DMS 273 (cell line): ENCODE data around the gene RBPJL.
A peak's percentile ranks its signal among the peaks of the same experiment; 100 is the strongest.

Source experiments
- DNase-seq: peaks from one replicate; lab custom pipeline; 2025; ENCODE audit not compliant: unreplicated experiment; lab: John Stamatoyannopoulos, UW

Gene RBPJL

GRCh38 chr20:45316150-45317080 is 9.8 kb downstream of the RBPJL start:
- DNase-seq: no peak

GRCh38 chr20:45317826-45318225 is 11.2 kb downstream of the RBPJL start:
- no peak for DNase-seq

GRCh38 chr20:45318386-45318939 is 11.8 kb downstream of the RBPJL start:
- DNase-seq: no peak

- DNase-seq: no peak
Observed at GRCh38 chr20:45318948-45319347, 12.3 kb downstream of the RBPJL start.

- DNase-seq: no peak
Observed at GRCh38 chr20:45320948-45321595, 14.4 kb downstream of the RBPJL start.

GRCh38 chr20:45322952-45323383 is 16.3 kb downstream of the RBPJL start:
- DNase-seq: peak; percentile 36

- no peak for DNase-seq
Observed at GRCh38 chr20:45323731-45324130, 17.1 kb downstream of the RBPJL start.

- DNase-seq: no peak
Observed at GRCh38 chr20:45325371-45325770, 18.7 kb downstream of the RBPJL start.

GRCh38 chr20:45328451-45328850 is 21.8 kb downstream of the RBPJL start:
- DNase-seq: no peak

- DNase-seq: no peak
Observed at GRCh38 chr20:45329497-45330319, 23.1 kb downstream of the RBPJL start.

GRCh38 chr20:45330476-45330875 is 23.8 kb downstream of the RBPJL start:
- no peak for DNase-seq

GRCh38 chr20:45336530-45337366 is 30.1 kb downstream of the RBPJL start:
- DNase-seq: no peak

GRCh38 chr20:45337367-45338120 is 30.9 kb downstream of the RBPJL start:
- no peak for DNase-seq

GRCh38 chr20:45338121-45339030 is 31.7 kb downstream of the RBPJL start:
- no peak for DNase-seq

- no peak for DNase-seq
Observed at GRCh38 chr20:45339084-45339483, 32.4 kb downstream of the RBPJL start.

GRCh38 chr20:45339799-45340198 is 33.2 kb downstream of the RBPJL start:
- DNase-seq: no peak

GRCh38 chr20:45340236-45340847 is 33.7 kb downstream of the RBPJL start:
- no peak for DNase-seq

GRCh38 chr20:45340951-45341350 is 34.3 kb downstream of the RBPJL start:
- DNase-seq: no peak
